ENCODE measurements around the gene PTPRM.

DNA sequence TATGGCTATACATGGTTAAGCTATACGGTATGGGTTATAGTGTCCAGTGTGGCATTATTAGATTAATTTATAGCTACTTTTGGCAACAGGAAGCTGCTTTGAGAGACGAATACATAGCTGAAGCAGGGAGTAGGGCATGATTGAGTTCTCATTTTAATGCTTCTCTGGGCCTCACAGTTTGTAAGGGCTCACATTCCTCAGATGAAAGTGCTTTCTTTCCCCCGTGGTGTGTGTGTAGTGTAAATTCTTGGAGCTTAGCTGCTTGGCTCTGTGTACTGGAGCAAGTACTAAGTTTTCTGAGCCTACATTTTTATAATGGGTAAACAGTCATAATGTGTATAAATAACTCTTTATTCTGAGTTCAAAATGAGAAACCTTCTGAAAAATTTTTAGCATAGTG, 173.7 kb downstream of the PTPRM start:
- no peak for TF ChIP-seq POLR2A (IDR thresholded peaks at IDR 0.05)
- TF ChIP-seq, protein P1, sequence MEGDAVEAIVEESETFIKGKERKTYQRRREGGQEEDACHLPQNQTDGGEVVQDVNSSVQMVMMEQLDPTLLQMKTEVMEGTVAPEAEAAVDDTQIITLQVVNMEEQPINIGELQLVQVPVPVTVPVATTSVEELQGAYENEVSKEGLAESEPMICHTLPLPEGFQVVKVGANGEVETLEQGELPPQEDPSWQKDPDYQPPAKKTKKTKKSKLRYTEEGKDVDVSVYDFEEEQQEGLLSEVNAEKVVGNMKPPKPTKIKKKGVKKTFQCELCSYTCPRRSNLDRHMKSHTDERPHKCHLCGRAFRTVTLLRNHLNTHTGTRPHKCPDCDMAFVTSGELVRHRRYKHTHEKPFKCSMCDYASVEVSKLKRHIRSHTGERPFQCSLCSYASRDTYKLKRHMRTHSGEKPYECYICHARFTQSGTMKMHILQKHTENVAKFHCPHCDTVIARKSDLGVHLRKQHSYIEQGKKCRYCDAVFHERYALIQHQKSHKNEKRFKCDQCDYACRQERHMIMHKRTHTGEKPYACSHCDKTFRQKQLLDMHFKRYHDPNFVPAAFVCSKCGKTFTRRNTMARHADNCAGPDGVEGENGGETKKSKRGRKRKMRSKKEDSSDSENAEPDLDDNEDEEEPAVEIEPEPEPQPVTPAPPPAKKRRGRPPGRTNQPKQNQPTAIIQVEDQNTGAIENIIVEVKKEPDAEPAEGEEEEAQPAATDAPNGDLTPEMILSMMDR (IDR thresholded peaks at IDR 0.05), result no peak
